Osteoblast (primary cell): ENCODE measurements around the gene LMX1B. TPM values are rescaled to one million over a fixed set of nuclear protein-coding genes. Genes with fewer than 3 reads are reported as not detected.

Source experiments
- DNase-seq: peaks from one replicate; pipeline ENCODE4 v3.0.0; 2011; ENCODE audit warnings: low spot score, mixed read lengths; ENCODE audit not compliant: insufficient read length; ENCODE audit errors: missing footprints
- H2AFZ ChIP-seq: 2 replicates; pipeline ENCODE4 v1.6.0; 2011; ENCODE audit warnings: mild to moderate bottlenecking, low read length
- H3K27ac ChIP-seq: 2 replicates; pipeline ENCODE4 v1.5.1; 2011; ENCODE audit warnings: mild to moderate bottlenecking, low read depth, low read length, moderate library complexity
- H3K27me3 ChIP-seq: 2 replicates; pipeline ENCODE4 v1.6.0; 2012; ENCODE audit warnings: mild to moderate bottlenecking, control low read depth, inconsistent platforms, low read length, moderate library complexity; ENCODE audit not compliant: insufficient read depth
- H3K36me3 ChIP-seq: 2 replicates; pipeline ENCODE4 v1.5.1; 2011; ENCODE audit warnings: mild to moderate bottlenecking, low read length, control low read depth, moderate library complexity; ENCODE audit not compliant: insufficient read depth
- H3K4me1 ChIP-seq: 2 replicates; pipeline ENCODE4 v1.5.1; 2011; ENCODE audit warnings: mild to moderate bottlenecking, low read length, control low read depth, moderate library complexity; ENCODE audit not compliant: insufficient read depth
- H3K4me2 ChIP-seq: 2 replicates; pipeline ENCODE4 v1.6.0; 2011; ENCODE audit warnings: mild to moderate bottlenecking, low read length; ENCODE audit not compliant: insufficient read depth
- H3K4me3 ChIP-seq: fragments of 200-600 bp; sonication (generic); 3 replicates; pipeline ENCODE4 v1.5.1; 2012; ENCODE audit warnings: mild to moderate bottlenecking, low read length, inconsistent platforms; ENCODE audit not compliant: insufficient read depth
- H3K79me2 ChIP-seq: 2 replicates; pipeline ENCODE4 v1.6.0; 2012; ENCODE audit warnings: mild to moderate bottlenecking, low read length, control low read depth, inconsistent platforms; ENCODE audit not compliant: insufficient read depth
- H3K9me3 ChIP-seq: 2 replicates; pipeline ENCODE4 v1.5.1; 2011; ENCODE audit warnings: low read depth, low read length, control low read depth
- H4K20me1 ChIP-seq: 2 replicates; pipeline ENCODE4 v1.6.0; 2012; ENCODE audit warnings: mild to moderate bottlenecking, low read length, control low read depth; ENCODE audit not compliant: insufficient read depth
- CTCF ChIP-seq: IDR thresholded peaks from 2 replicates; pipeline ENCODE4 v1.5.1; 2011; ENCODE audit warnings: mild to moderate bottlenecking, low read depth, low read length, moderate library complexity; ENCODE audit errors: extremely low read depth
- total RNA-seq: library from RNA; depleted of rRNA; stranded (reverse); fragments of >200 nt; gene quantifications from 2 replicates; pipeline ENCODE4 v1.2.3, GENCODE V29; 2012

LMX1B gene
- total RNA-seq, 1 donor, result under 0.01 TPM

DNA sequence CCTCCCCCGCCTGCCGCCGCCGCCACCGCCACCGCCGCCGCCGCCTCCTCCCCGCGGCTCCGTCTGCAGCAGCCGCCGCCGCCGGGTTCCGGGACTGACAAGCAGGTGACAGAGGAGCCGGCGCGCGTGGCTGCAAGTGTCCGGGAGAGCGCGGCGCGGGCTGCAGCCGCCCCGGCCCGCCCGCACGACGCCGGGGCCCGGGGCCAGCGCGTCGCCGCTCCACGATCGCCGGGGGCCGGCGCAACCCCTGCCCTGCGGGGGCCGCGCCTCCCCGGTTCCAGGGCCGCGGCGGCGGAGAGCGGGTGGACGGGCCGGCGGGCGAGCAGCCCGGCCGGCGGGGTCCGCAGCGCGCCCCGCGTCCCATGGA, 343 bp downstream of the LMX1B start:
- Histone ChIP-seq H3K4me1 (no peaks in the 10 kb centered on the region), H3K4me3 (no peak overlapping the region), H2AFZ (no peak overlapping the region), H3K36me3 (no peaks in the 10 kb centered on the region), H3K27ac (no peak overlapping the region), H3K27me3 (peaks cover 67% of the 10 kb centered on the region), H3K4me2 (no peak overlapping the region), H3K79me2 (no peaks in the 10 kb centered on the region), H3K9me3 (no peaks in the 10 kb centered on the region), H4K20me1 (peaks cover 4% of the 10 kb centered on the region)
- TF ChIP-seq CTCF, result no peak
- DNase-seq, result peak; percentile 85

- Histone ChIP-seq H2AFZ (no peak overlapping the region), H3K27me3 (peaks cover 61% of the 10 kb centered on the region)
- no peak for TF ChIP-seq CTCF
Observed at GRCh38 chr9:126614455-126615244, 922 bp downstream of the LMX1B start.

GRCh38 chr9:126615245-126615790, 1.6 kb downstream of the LMX1B start:
- H4K20me1 ChIP-seq, result peaks cover 4% of the 10 kb centered on the region
- no peak overlapping the region for H3K27ac ChIP-seq
- no peak overlapping the region for H3K4me2 ChIP-seq
- H3K4me3 ChIP-seq, result no peak overlapping the region
- no peaks in the 10 kb centered on the region for H3K4me1 ChIP-seq
- no peaks in the 10 kb centered on the region for H3K9me3 ChIP-seq
- no peak overlapping the region for H2AFZ ChIP-seq
- H3K36me3 ChIP-seq, result no peaks in the 10 kb centered on the region
- DNase-seq, result peak; percentile 92
- H3K27me3 ChIP-seq, result peaks cover 55% of the 10 kb centered on the region
- TF ChIP-seq CTCF, result no peak
- no peaks in the 10 kb centered on the region for H3K79me2 ChIP-seq

More at GRCh38 chr9:126614455-126615244, 922 bp downstream of the LMX1B start:
- no peak overlapping the region for H3K4me3 ChIP-seq
- peaks cover 4% of the 10 kb centered on the region for H4K20me1 ChIP-seq
- H3K4me2 ChIP-seq, result no peak overlapping the region
- H3K9me3 ChIP-seq, result no peaks in the 10 kb centered on the region
- peak; percentile 92 for DNase-seq
- no peaks in the 10 kb centered on the region for H3K79me2 ChIP-seq
- no peak overlapping the region for H3K27ac ChIP-seq
- H3K4me1 ChIP-seq, result no peaks in the 10 kb centered on the region
- no peaks in the 10 kb centered on the region for H3K36me3 ChIP-seq

- no peak overlapping the region for H3K4me2 ChIP-seq
- no peaks in the 10 kb centered on the region for H3K36me3 ChIP-seq
- peaks cover 55% of the 10 kb centered on the region for H3K27me3 ChIP-seq
- peak; percentile 87 for DNase-seq
- peaks cover 4% of the 10 kb centered on the region for H4K20me1 ChIP-seq
- H3K27ac ChIP-seq, result no peak overlapping the region
- H3K9me3 ChIP-seq, result no peaks in the 10 kb centered on the region
- H3K4me3 ChIP-seq, result no peak overlapping the region
- H3K4me1 ChIP-seq, result no peaks in the 10 kb centered on the region
- H2AFZ ChIP-seq, result no peak overlapping the region
- TF ChIP-seq CTCF, result no peak
- no peaks in the 10 kb centered on the region for H3K79me2 ChIP-seq
Observed at GRCh38 chr9:126615791-126616447, 2.2 kb downstream of the LMX1B start.
